ENCODE results near the gene C11orf86.
A peak's percentile ranks its signal among the peaks of the same experiment; 100 is the strongest.
"Not testable (repeated sequence)": the region's sequence is repeated elsewhere in the genome, so short reads cannot be mapped to it uniquely, and the experiment has no call there.

C11orf86 gene

DNA sequence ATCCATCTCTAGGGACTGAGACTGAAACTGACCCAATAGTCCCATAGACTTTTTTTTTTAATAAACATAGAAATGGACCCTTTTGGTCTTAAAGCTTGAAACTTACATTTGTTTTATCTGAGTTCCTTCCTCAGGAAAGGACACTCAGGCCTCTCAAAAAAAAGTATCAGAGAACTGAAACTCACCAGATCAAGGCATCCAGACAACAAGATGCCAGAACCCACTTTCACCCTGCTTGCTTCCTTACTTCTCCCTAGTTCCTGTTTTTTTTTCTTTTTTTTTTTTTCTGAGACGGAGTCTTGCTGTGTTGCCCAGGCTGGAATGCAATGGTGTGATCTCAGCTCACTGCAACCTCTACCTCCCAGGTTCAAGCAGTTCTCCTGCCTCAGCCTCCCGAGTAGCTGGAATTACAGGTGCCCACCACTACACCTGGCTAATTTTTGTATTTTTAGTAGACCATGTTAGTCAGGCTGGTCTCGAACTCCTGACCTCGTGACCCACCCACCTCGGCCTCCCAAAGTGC lies 13.4 kb upstream of the C11orf86 start:
- not testable (repeated sequence) for H3K79me1 ChIP-seq (replicated peaks; ENCODE audit: low read length, poor library complexity, severe bottlenecking); H3K9me3 ChIP-seq (ENCODE audit: control insufficient read depth, low read length); H3K27me3 ChIP-seq (ENCODE audit: control insufficient read depth in 1 of 2, insufficient read depth in 1 of 2, low read length in 2 of 2); H3K4ac ChIP-seq (ENCODE audit: low read depth in 1 of 2, low read length in 2 of 2); H3K36me3 ChIP-seq (ENCODE audit: control insufficient read depth in 1 of 2, insufficient read depth in 2 of 2, low read depth in 1 of 2, low read length in 2 of 2); H2BK5ac ChIP-seq (ENCODE audit: low read depth, low read length, poor library complexity, severe bottlenecking); H2BK120ac ChIP-seq (ENCODE audit: low read depth, low read length); H2BK15ac ChIP-seq (ENCODE audit: low read depth, poor library complexity, severe bottlenecking); H3K4me2 ChIP-seq (ENCODE audit: low read length, poor library complexity, severe bottlenecking); H3K14ac ChIP-seq (ENCODE audit: low read length in 2 of 2); H2AK5ac ChIP-seq (ENCODE audit: low read length, severe bottlenecking); H3K23ac ChIP-seq (ENCODE audit: low read length in 2 of 2); DNase-seq; H2AFZ ChIP-seq (ENCODE audit: low read depth, low read length); H4K8ac ChIP-seq (ENCODE audit: low read length); H3K4me3 ChIP-seq (ENCODE audit: insufficient read depth in 1 of 2, low read depth in 1 of 2, low read length in 2 of 2); H3K18ac ChIP-seq (ENCODE audit: low read depth in 1 of 2, low read length in 2 of 2); H2BK12ac ChIP-seq (ENCODE audit: low read length in 2 of 2); H3K27ac ChIP-seq (ENCODE audit: low read length, poor library complexity, severe bottlenecking); H4K91ac ChIP-seq (ENCODE audit: low read length); H3K9ac ChIP-seq (ENCODE audit: low read length)
- peaks cover 13% of the 10 kb centered on the region for H3K4me1 ChIP-seq (ENCODE audit: control insufficient read depth, insufficient read depth, low read depth, low read length)
- WGBS: 85% methylated on average over 4 of the region's 5 CpGs

DNA sequence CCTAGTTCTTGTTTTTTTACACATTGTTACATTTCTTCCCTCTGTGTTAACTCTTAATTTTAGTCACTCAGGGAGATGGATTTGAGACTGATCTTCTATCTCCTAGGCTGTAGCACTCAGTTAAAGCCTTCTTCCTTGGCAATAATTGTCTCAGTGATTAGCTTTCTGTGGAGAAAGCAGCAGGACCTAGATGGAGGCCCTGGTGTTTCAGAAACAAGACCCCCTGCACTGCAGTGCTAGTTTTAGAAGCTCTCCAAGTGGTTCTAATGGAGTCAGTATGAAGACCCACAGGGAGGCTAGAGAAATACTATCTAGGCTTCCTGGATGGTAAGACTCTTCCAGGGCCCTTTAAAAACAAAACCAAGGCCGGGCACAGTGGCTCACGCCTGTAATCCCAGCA lies 12.9 kb upstream of the C11orf86 start:
- H4K91ac ChIP-seq (ENCODE audit: low read length): no peak overlapping the region
- no peak overlapping the region for H2AK5ac ChIP-seq (ENCODE audit: low read length, severe bottlenecking)
- no peaks in the 10 kb centered on the region for H3K27me3 ChIP-seq (ENCODE audit: control insufficient read depth in 1 of 2, insufficient read depth in 1 of 2, low read length in 2 of 2)
- no peak overlapping the region for H2BK15ac ChIP-seq (ENCODE audit: low read depth, poor library complexity, severe bottlenecking)
- H3K4me2 ChIP-seq (ENCODE audit: low read length, poor library complexity, severe bottlenecking): no peak overlapping the region
- no peak overlapping the region for H3K18ac ChIP-seq (ENCODE audit: low read depth in 1 of 2, low read length in 2 of 2)
- H3K79me1 ChIP-seq (replicated peaks; ENCODE audit: low read length, poor library complexity, severe bottlenecking): no peaks in the 10 kb centered on the region
- H3K23ac ChIP-seq (ENCODE audit: low read length in 2 of 2): no peak overlapping the region
- no peak overlapping the region for H2BK120ac ChIP-seq (ENCODE audit: low read depth, low read length)
- H3K4me1 ChIP-seq (ENCODE audit: control insufficient read depth, insufficient read depth, low read depth, low read length): peaks cover 9% of the 10 kb centered on the region
- H3K4ac ChIP-seq (ENCODE audit: low read depth in 1 of 2, low read length in 2 of 2): no peak overlapping the region
- no peak overlapping the region for H4K8ac ChIP-seq (ENCODE audit: low read length)
- H2BK12ac ChIP-seq (ENCODE audit: low read length in 2 of 2): no peak overlapping the region
- no peak for DNase-seq
- no peak overlapping the region for H3K9ac ChIP-seq (ENCODE audit: low read length)
- WGBS: 100% methylated on average over 2 of the region's 2 CpGs
- no peak overlapping the region for H3K4me3 ChIP-seq (ENCODE audit: insufficient read depth in 1 of 2, low read depth in 1 of 2, low read length in 2 of 2)
- no peak overlapping the region for H2AFZ ChIP-seq (ENCODE audit: low read depth, low read length)
- no peak overlapping the region for H2BK5ac ChIP-seq (ENCODE audit: low read depth, low read length, poor library complexity, severe bottlenecking)
- no peak overlapping the region for H3K27ac ChIP-seq (ENCODE audit: low read length, poor library complexity, severe bottlenecking)
- H3K9me3 ChIP-seq (ENCODE audit: control insufficient read depth, low read length): no peaks in the 10 kb centered on the region
- H3K14ac ChIP-seq (ENCODE audit: low read length in 2 of 2): no peak overlapping the region
- H3K36me3 ChIP-seq (ENCODE audit: control insufficient read depth in 1 of 2, insufficient read depth in 2 of 2, low read depth in 1 of 2, low read length in 2 of 2): no peaks in the 10 kb centered on the region

DNA sequence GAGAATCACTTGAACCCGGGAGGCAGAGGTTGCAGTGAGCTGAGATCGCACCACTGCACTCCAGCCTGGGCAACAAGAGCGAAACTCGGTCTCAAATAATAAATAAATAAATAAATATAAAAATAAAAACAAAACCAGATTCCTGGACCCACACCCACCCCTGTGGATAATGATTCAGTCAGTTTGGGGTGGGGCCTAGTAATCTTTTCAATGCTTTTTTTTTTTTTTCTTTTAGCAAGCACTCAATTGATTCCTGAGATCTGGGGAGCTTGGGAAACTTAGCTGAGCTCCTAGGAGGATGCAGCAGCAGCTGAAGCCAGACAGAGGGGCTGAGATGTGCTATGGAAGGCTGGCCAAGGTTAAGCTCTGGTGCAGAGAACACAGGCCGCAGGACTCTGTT lies 12.3 kb upstream of the C11orf86 start:
- H3K4me3 ChIP-seq (ENCODE audit: insufficient read depth in 1 of 2, low read depth in 1 of 2, low read length in 2 of 2): no peak overlapping the region

DNA sequence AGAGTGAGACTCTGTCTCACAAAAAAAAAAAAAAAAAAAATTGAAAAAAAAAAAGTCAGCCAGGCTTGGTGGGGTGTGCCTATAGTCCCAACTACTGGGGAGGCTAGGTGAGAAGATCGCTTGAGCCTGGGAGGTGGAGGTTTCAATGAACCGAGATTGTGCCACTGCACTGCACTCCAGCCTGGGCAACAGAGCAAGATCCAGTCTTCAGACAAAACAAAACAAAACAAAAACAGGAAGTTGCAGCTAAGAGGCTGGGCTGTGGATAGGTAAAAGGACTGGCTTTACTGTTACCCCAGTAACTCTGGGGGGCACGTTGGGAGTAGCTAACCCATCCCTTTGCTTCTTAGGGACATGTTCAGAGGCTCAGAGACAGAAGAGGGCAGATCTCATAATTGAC lies 10.6 kb upstream of the C11orf86 start:
- Histone ChIP-seq H3K14ac (ENCODE audit: low read length in 2 of 2) (no peak overlapping the region), H3K79me1 (replicated peaks; ENCODE audit: low read length, poor library complexity, severe bottlenecking) (no peaks in the 10 kb centered on the region), H3K27ac (ENCODE audit: low read length, poor library complexity, severe bottlenecking) (no peak overlapping the region), H4K91ac (ENCODE audit: low read length) (no peak overlapping the region), H2BK12ac (ENCODE audit: low read length in 2 of 2) (no peak overlapping the region), H3K27me3 (ENCODE audit: control insufficient read depth in 1 of 2, insufficient read depth in 1 of 2, low read length in 2 of 2) (no peaks in the 10 kb centered on the region), H2AK5ac (ENCODE audit: low read length, severe bottlenecking) (no peak overlapping the region), H3K4me3 (ENCODE audit: insufficient read depth in 1 of 2, low read depth in 1 of 2, low read length in 2 of 2) (no peak overlapping the region), H2BK15ac (ENCODE audit: low read depth, poor library complexity, severe bottlenecking) (no peak overlapping the region), H3K23ac (ENCODE audit: low read length in 2 of 2) (no peak overlapping the region), H3K36me3 (ENCODE audit: control insufficient read depth in 1 of 2, insufficient read depth in 2 of 2, low read depth in 1 of 2, low read length in 2 of 2) (no peaks in the 10 kb centered on the region), H3K9me3 (ENCODE audit: control insufficient read depth, low read length) (no peaks in the 10 kb centered on the region), H2BK120ac (ENCODE audit: low read depth, low read length) (no peak overlapping the region), H3K9ac (ENCODE audit: low read length) (no peak overlapping the region), H4K8ac (ENCODE audit: low read length) (no peak overlapping the region), H2BK5ac (ENCODE audit: low read depth, low read length, poor library complexity, severe bottlenecking) (no peak overlapping the region), H2AFZ (ENCODE audit: low read depth, low read length) (no peak overlapping the region), H3K18ac (ENCODE audit: low read depth in 1 of 2, low read length in 2 of 2) (no peak overlapping the region), H3K4ac (ENCODE audit: low read depth in 1 of 2, low read length in 2 of 2) (no peak overlapping the region), H3K4me2 (ENCODE audit: low read length, poor library complexity, severe bottlenecking) (no peak overlapping the region), H3K4me1 (ENCODE audit: control insufficient read depth, insufficient read depth, low read depth, low read length) (no peaks in the 10 kb centered on the region)
- WGBS: 89% methylated on average over 3 of the region's 3 CpGs
- no peak for DNase-seq

More for the DNA sequence above, 12.3 kb upstream of the C11orf86 start:
- Histone ChIP-seq H2BK15ac (ENCODE audit: low read depth, poor library complexity, severe bottlenecking) (peak overlapping the region; percentile 69), H3K14ac (ENCODE audit: low read length in 2 of 2) (no peak overlapping the region), H2BK120ac (ENCODE audit: low read depth, low read length) (no peak overlapping the region), H4K91ac (ENCODE audit: low read length) (no peak overlapping the region), H3K79me1 (replicated peaks; ENCODE audit: low read length, poor library complexity, severe bottlenecking) (no peaks in the 10 kb centered on the region), H3K27ac (ENCODE audit: low read length, poor library complexity, severe bottlenecking) (no peak overlapping the region), H3K4ac (ENCODE audit: low read depth in 1 of 2, low read length in 2 of 2) (no peak overlapping the region), H3K36me3 (ENCODE audit: control insufficient read depth in 1 of 2, insufficient read depth in 2 of 2, low read depth in 1 of 2, low read length in 2 of 2) (no peaks in the 10 kb centered on the region), H3K4me1 (ENCODE audit: control insufficient read depth, insufficient read depth, low read depth, low read length) (peaks cover 4% of the 10 kb centered on the region), H3K23ac (ENCODE audit: low read length in 2 of 2) (no peak overlapping the region), H2BK5ac (ENCODE audit: low read depth, low read length, poor library complexity, severe bottlenecking) (no peak overlapping the region), H3K4me2 (ENCODE audit: low read length, poor library complexity, severe bottlenecking) (no peak overlapping the region), H3K9ac (ENCODE audit: low read length) (no peak overlapping the region), H4K8ac (ENCODE audit: low read length) (no peak overlapping the region), H3K9me3 (ENCODE audit: control insufficient read depth, low read length) (no peaks in the 10 kb centered on the region), H2BK12ac (ENCODE audit: low read length in 2 of 2) (no peak overlapping the region), H3K27me3 (ENCODE audit: control insufficient read depth in 1 of 2, insufficient read depth in 1 of 2, low read length in 2 of 2) (no peaks in the 10 kb centered on the region), H2AK5ac (ENCODE audit: low read length, severe bottlenecking) (no peak overlapping the region), H2AFZ (ENCODE audit: low read depth, low read length) (no peak overlapping the region), H3K18ac (ENCODE audit: low read depth in 1 of 2, low read length in 2 of 2) (no peak overlapping the region)
- DNase-seq: no peak
- WGBS: no CpG with 5 or more reads among the region's 5 CpGs

All from mesenchymal stem cell (in vitro differentiated cells and primary cell).